Kidney (tissue), 14 donors: ENCODE results near the gene ERGIC1. TPM values are rescaled to one million over a fixed set of nuclear protein-coding genes. Genes with fewer than 3 reads are reported as not detected.

Experiments used
- DNase-seq, 5 donors: peaks; one replicate each; pipeline ENCODE4 v3.0.0-alpha.2; 2013 to 2020
- FAIRE-seq: peaks from 2 replicates; lab custom pipeline; 2012; peaks lifted over from hg19 to GRCh38; lab: Jason Lieb, UNC
- H3K27ac ChIP-seq, 2 donors: one replicate each; pipeline ENCODE4 v1.7.0; 2013; ENCODE audit warnings: low read depth in 2 of 2, low read length in 2 of 2, inconsistent platforms in 1 of 2
- H3K27me3 ChIP-seq: one replicate; pipeline ENCODE4 v1.7.1; 2013; ENCODE audit warnings: low read length, inconsistent platforms; ENCODE audit not compliant: control insufficient read depth, insufficient read depth
- H3K36me3 ChIP-seq, 3 donors: one replicate each; pipeline versions ENCODE4 v1.7.0 to v1.7.1; 2013; ENCODE audit warnings: low read length in 3 of 3, control low read depth in 1 of 3, inconsistent platforms in 1 of 3; ENCODE audit not compliant: insufficient read depth in 3 of 3, control insufficient read depth in 2 of 3
- H3K4me1 ChIP-seq, 3 donors: one replicate each; pipeline versions ENCODE4 v1.7.0 to v1.7.1; 2013; ENCODE audit warnings: low read length in 3 of 3, inconsistent platforms in 1 of 3, low read depth in 1 of 3; ENCODE audit not compliant: control insufficient read depth in 2 of 3, insufficient read depth in 2 of 3
- H3K4me3 ChIP-seq, 3 donors: one replicate each; pipeline versions ENCODE4 v1.7.0 to v1.8.1; 2013; ENCODE audit warnings: low read length in 3 of 3, control low read depth in 1 of 3, inconsistent platforms in 1 of 3
- H3K9ac ChIP-seq, 3 donors: one replicate each; pipeline versions ENCODE4 v1.7.0 to v1.7.1; 2013; ENCODE audit warnings: low read length in 3 of 3, control low read depth in 1 of 3, inconsistent platforms in 1 of 3
- H3K9me3 ChIP-seq, 3 donors: one replicate each; pipeline versions ENCODE4 v1.7.0 to v1.7.1; 2013; ENCODE audit warnings: low read length in 3 of 3, control low read depth in 1 of 3, inconsistent platforms in 1 of 3; ENCODE audit not compliant: control insufficient read depth in 2 of 3, insufficient read depth in 1 of 3
- intact Hi-C: fragments of 100-400 bp; cut with DNase I; formaldehyde crosslinking; loops from one replicate; pipeline ENCODE4 v1.11.1; 2022
- polyA plus RNA-seq: library from polyadenylated mRNA; stranded (reverse); fragments of 350-450 nt; fragmentation: Illumina TruSeq; extraction: RNeasy Lipid Tissue Mini Kit (QIAGEN cat#74804); gene quantifications from one replicate; pipeline ENCODE4 v1.2.3, GENCODE V29; 2014; ENCODE audit warnings: low read depth, low replicate concordance; ENCODE audit not compliant: insufficient read depth
- total RNA-seq: library from RNA; stranded (reverse); fragmentation: NEBNext Ultra II Directional; extraction: Animal tissue kit (Norgen Biotek cat#: 25700); gene quantifications from one replicate; pipeline ENCODE4 v1.2.1, GENCODE V29; 2021
- TF ChIP-seq, protein P1 (sequence below): IDR thresholded peaks from 3 replicates; pipeline ENCODE4 v1.5.1; 2012; ENCODE audit warnings: mild to moderate bottlenecking, moderate library complexity, borderline replicate concordance; ENCODE audit not compliant: insufficient read depth; ENCODE audit errors: extremely low read depth
- donor health status: control.
- donor health status: control.
- donor health status: control.
- donor health status: control.
- donor health status: control.
- donor health status: DM: yes; HTN: yes; CAD: no.
- donor health status: Normal renal cell carcinoma (clear cell type).

ERGIC1 gene
- total and polyA plus RNA-seq, 2 donors from 2014 or later, result 88.0 to 183 TPM

DNA sequence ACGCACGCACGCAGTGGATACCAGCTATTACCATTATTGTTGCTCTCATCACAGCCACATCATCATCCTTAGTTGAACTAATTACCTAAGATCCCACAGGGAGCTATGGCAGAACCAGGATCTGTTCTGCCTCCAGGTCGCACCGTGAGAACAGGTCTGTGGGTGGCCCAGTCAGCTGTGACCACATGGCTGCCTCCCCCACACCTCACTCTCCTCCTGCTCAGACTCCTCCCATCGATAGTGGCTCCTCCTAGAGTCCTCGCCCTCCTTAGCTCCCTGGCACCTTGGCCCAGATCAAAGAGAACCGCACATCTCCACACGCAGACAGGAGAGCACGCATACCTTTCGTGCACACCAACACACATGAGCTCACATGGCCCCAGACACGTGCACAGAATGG is 92.7 kb downstream of the ERGIC1 start:
- intact Hi-C loops, result no loop called here
- Histone ChIP-seq H3K36me3 (peaks cover 2 to 12% (median 4%) of the 10 kb centered on the region in 3 donors), H3K9ac (no peak overlapping the region), H3K9me3 (no peaks in the 10 kb centered on the region), H3K27ac (no peak overlapping the region), H3K4me1 (peaks cover 0 to 4% (median 0%) of the 10 kb centered on the region in 3 donors), H3K27me3 (no peaks in the 10 kb centered on the region), H3K4me3 (no peak overlapping the region)
- FAIRE-seq (no peak), DNase-seq (peak in 4 of 5 donors; percentile 81 to 90 (median 88))
- TF ChIP-seq, protein P1, sequence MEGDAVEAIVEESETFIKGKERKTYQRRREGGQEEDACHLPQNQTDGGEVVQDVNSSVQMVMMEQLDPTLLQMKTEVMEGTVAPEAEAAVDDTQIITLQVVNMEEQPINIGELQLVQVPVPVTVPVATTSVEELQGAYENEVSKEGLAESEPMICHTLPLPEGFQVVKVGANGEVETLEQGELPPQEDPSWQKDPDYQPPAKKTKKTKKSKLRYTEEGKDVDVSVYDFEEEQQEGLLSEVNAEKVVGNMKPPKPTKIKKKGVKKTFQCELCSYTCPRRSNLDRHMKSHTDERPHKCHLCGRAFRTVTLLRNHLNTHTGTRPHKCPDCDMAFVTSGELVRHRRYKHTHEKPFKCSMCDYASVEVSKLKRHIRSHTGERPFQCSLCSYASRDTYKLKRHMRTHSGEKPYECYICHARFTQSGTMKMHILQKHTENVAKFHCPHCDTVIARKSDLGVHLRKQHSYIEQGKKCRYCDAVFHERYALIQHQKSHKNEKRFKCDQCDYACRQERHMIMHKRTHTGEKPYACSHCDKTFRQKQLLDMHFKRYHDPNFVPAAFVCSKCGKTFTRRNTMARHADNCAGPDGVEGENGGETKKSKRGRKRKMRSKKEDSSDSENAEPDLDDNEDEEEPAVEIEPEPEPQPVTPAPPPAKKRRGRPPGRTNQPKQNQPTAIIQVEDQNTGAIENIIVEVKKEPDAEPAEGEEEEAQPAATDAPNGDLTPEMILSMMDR, result no peak

- H3K36me3 ChIP-seq, result peaks cover 2 to 15% (median 4%) of the 10 kb centered on the region in 3 donors
- intact Hi-C loops, result no loop called here
- no peak for FAIRE-seq
Observed at GRCh38 chr5:172929371-172929838, 95.4 kb downstream of the ERGIC1 start.

DNA sequence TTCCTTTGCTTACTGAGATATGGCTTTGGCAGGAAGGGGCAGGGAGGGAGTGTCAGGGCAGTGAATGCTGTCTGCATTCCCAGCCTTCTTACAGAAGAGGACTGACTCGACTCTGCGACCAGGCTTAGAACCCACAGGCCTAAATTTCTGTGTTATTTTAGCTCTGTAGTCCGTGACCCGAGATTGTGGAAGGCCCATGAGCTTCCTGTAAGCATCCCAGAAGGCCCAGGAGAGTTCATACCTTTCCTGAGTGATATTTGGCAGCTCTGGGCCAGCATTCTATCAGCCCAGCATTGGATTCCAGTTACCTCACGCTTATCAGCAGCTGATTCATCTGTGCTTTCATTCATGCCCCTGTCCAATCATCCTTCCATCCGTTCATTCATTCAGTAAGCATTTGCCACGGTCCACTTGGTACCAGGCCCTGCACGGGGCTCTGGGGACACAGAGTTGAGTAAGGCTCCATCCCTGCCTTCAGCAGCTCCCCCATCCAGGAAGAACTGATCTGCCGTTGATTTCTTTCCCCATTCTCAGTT is 97.0 kb downstream of the ERGIC1 start:
- FAIRE-seq, result no peak

More at GRCh38 chr5:172929371-172929838, 95.4 kb downstream of the ERGIC1 start:
- H3K27ac ChIP-seq, result no peak overlapping the region
- no peak for DNase-seq
- peaks cover 0 to 4% (median 0%) of the 10 kb centered on the region in 3 donors for H3K4me1 ChIP-seq
- H3K4me3 ChIP-seq, result no peak overlapping the region
- no peaks in the 10 kb centered on the region for H3K9me3 ChIP-seq
- no peak overlapping the region for H3K9ac ChIP-seq
- TF ChIP-seq, protein P1, result no peak
- no peaks in the 10 kb centered on the region for H3K27me3 ChIP-seq

More for the DNA sequence above, 97.0 kb downstream of the ERGIC1 start:
- H3K27ac ChIP-seq, result peak overlapping the region; percentile 53 to 62
- H3K27me3 ChIP-seq, result no peaks in the 10 kb centered on the region
- TF ChIP-seq, protein P1, result no peak
- H3K36me3 ChIP-seq, result peaks cover 2 to 21% (median 3%) of the 10 kb centered on the region in 3 donors
- peaks cover 0 to 4% (median 0%) of the 10 kb centered on the region in 3 donors for H3K4me1 ChIP-seq
- no peak overlapping the region for H3K9ac ChIP-seq
- DNase-seq, result peak in 2 of 5 donors; percentile 12 to 31
- no peak overlapping the region for H3K4me3 ChIP-seq
- no peaks in the 10 kb centered on the region for H3K9me3 ChIP-seq
- intact Hi-C loops, result loop anchor here (5.0 kb wide), 1 partner anchor 219 kb away; no protein-coding TSS in a partner anchor
